HG03378 (cell line): ENCODE measurements around the gene SORCS2.

ENCODE experiments used
- ATAC-seq: cut with Tn5 transposase; IDR thresholded peaks from one replicate; pipeline ENCODE4 v1.9.1; 2021; ENCODE audit warnings: mild to moderate bottlenecking, moderate library complexity; ENCODE audit not compliant: unreplicated experiment

SORCS2 gene

DNA sequence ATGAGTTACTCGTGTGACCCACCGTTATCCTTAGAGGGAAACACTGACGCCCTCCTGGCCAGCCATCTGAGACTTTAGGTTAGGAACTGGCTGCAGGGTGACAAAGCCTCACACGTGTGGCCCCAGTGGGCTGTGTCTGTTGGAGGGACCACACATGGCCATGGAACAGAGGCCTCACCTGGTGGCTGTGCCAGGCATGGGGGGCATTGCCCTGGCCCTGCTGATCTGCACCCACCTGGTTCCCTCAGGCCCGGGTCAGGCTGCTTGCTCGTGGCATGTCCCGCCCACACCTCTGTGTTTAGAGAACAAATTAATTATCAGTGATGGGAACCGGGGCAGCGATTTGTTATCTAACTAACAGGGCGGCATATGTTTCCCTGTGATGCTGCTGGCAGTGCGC is 343.3 kb downstream of the SORCS2 start:
- no peak for ATAC-seq

DNA sequence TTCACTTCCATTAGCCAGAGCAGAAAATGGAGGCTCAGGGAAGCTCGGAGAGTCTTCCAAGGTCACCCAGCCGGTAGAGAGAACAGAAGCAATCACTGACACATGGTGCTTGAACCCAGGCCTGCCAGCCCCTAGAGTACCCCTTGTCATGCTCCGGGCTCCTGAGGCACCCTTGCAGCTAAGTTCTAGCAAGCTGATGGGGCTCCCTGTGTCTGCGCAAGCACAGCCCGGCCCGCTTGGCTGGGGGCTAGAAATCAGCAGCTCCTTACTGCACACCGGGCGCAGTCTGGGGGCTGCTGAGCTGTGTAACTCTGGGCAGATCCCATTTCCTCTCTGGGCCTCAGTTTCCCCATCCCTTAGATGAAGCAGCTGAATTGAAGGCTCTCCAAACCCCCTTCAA is 344.5 kb downstream of the SORCS2 start:
- ATAC-seq = no peak

DNA sequence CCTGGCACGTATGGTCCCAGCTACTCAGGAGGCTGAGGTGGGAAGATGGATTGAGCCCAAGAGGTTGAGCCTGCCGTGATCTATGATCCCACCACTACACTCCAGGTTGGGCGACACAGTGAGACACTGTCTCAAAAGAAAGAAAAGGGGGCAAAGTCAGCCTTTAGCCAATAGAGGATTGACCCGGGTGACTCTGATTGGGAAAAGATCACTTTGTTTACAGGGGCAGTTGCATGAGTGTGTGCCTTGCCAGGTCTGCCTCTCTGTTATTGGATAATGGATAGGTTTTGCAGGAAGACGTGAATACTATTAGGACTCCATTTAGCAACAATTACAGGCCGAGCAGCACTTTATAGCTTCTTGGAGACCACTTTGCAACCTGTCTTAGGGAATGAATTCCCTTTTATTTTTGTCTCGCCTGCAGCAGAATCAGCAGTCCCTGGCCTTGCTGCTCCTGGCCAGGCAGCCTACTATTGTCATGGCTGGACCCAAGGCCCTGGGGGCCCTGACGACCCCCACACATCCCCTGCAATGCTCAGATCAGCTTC is 345.6 kb downstream of the SORCS2 start:
- no peak for ATAC-seq

DNA sequence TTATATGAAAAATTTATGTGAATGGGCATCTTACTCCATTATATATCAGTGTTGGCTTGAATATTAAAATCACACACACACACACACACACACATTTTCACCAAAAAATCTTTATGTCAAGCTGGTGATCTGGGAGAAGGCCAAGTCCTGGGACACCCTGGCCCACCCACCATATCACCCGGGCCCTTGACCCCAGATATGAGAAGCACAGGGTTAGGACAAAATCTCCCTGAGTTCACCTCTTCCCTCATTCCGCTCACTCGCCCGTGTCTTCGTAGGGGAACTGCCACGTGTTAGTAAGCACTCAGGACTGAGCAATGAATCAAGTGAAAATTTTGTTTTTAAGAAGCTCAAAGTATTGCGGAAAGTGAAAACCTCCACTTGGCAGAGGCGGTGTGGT is 346.2 kb downstream of the SORCS2 start:
- ATAC-seq = no peak

DNA sequence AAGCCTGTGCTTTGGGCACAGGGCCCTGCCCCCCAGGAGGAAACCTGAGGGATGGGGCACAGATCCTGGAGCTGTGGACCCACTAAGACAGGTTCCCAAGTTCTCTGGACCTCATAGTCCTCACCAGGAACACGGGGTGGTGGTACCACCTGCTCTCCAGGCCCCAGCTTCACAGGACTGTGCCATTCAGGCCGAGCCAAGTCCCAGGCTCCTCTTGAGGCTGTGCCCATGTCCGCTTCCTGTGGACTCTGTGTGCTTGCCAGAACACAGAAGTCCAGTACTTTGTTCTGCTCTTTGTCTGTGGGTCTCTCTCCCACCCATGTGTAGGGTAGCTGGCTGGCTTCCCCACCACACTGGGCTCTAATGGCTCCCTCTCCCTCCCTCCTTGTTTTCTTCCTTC is 346.8 kb downstream of the SORCS2 start:
- ATAC-seq = no peak

DNA sequence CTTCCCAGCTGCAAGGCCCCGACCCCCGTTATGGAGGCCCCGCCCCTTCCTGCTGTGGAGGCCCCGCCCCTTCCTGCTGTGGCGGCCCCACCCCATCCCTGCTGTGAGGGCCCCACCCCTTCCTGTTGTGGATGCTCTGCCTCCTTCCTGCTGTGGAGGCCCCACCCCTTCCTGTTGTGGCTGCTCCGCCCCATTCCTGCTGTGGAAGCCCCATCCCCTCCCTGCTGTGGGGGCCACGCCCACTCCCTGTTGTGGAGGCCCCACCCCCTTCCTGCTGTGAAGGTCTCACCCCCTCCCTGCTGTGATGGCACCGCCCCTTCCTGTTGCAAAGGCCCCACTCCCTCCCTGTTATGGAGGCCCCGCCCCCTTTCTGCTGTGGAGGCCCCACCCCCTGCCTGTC is 347.3 kb downstream of the SORCS2 start:
- no peak for ATAC-seq

DNA sequence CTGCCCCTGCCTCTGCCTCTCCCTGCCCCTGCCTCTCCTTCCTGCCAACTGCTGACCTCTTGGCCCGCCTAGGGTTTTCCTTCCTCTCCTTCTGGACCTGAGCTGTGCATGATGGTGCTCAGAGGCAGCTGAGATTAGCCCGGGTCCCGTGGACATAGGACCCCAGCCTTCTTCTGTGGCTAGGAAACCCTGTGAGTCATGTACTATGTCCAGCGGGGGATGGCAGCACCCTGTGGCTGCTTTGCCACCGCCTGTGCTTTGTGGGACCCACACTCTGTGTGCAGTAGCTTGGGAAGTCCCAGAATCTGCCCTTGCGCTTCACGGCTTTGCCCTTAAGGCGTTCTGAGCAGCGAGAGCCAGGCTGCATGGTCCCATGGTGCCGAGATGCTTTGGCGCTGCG is 347.9 kb downstream of the SORCS2 start:
- ATAC-seq = no peak

DNA sequence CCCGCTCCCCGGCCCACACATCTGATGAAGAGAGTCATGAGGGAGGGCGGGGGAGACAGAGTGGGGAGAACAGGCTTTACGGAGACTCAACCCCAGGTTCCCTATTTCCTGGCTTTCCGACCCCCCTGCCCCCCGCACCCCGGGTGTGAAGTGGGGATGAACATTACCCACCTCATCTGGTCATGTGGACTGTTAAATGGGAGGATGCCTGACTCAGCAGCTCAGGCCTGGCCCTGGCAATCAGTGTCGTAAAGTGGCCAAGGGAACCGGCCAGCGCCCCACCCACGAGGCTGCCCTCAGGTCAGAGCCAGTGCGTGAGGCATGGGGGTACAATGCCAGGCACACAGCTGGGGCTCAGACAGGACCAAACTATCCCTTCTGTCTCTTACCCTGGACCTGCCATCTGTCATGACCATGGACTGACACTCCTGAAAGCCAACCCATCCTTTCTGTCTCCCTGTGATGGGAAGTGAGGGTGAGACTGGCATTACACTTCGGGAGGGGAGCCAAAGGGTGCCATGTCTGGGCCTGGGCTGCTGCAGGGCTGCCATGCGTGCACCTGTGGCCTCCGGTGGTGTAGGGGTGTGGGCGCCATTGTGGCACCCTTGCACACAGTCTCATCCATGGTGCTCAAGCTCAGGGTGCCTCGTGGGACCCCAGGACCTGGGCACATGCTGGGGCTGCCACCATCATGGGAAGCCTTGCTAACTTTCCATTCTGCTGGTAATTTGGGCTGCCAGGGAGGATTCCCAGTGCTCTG is 348.5 kb downstream of the SORCS2 start:
- no peak for ATAC-seq

DNA sequence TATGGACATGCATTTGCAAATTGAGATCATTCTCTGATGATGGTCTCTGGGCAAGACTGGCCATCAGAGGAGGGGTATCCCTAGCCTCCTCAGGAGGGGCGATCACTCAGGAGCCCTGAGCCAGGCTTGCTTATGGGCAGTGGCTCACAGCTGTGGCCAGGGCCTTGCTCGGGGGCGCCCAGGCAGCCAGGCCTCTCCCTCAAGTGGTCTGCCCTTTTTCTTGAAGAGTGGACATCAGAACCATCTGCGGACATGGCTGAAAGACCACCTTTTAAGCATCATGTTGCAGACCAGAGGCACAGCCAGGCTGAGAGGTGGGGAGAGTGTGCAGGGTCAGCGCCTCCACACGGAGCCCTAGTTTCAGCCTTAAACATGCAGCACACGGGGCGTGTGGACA is 349.1 kb downstream of the SORCS2 start:
- ATAC-seq = no peak

DNA sequence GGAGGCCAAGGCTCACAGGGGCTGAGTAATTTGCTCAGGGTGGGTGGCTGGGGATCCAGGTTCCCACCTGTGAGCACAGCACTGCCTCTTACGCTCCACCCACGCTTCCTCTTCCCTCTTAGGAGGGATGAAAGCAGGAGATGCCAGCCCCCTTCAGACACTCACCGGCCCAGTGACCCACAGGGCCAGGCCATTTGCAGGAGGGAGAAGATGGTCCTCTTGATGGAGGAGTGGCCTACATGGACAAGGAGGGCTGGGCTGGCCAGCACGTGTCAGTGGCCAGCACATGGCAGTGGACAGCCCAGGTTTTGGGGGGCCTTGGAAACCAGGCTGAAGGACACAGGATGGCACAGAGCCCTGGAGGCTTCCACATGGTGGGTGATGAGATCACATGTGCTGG is 350.4 kb downstream of the SORCS2 start:
- no peak for ATAC-seq

DNA sequence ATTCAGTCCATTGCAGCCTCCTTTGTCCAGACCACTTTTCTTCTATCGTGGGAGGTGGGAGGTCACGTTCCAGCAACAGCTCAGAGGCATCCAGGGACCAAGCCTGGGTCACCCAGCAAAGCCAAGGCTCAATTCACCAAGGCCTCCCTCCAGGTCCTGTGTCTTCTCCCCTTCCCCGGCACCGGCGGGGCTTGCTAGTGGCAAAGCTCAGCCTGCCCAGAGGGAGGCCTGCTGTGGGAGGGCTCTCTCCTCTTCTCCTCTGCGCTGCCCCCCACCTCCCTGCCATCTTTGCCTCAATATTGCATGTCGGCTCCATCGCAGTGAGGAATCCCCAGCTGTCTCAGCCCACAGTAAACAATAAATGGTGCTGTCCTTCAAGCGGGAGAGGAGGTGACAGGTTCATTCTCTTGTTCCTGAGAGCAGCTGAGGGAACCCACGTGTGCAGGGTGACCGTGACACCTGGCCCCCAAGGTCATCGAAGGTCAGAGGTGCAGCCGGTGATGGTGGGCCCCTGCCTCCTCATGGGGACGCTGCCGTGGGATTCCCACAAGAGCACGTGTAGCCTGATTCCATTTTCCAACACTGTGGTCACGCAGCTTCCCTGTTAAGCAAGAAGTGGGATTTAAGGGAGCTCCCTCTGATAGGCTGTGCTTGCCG is 353.9 kb downstream of the SORCS2 start:
- ATAC-seq = no peak

DNA sequence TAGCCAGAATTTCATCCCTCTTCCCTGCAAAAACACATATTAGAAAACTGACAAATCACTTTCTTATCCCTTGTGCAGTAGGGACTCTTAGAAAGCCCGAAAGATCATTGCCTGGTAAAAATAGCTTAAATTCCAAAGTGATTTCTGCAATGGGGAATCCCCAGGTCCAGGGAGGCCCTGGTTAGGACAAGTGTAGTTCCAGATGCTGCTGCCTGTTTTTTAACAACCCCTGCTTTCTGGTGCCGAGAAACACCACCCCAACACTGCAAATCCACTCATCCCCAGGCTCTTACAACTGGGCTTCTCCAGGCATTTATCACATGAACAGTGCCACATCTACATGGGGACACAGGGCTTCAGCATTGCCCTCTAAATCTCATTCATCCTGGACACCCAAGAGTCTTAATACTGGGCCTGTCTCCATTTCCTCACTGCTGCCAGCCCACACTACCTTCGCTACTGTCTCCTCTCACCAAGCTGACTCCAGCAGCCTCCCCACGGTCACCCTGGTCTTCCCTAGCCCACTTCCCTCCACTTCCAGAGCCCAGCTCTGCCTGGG is 354.6 kb downstream of the SORCS2 start:
- no peak for ATAC-seq

DNA sequence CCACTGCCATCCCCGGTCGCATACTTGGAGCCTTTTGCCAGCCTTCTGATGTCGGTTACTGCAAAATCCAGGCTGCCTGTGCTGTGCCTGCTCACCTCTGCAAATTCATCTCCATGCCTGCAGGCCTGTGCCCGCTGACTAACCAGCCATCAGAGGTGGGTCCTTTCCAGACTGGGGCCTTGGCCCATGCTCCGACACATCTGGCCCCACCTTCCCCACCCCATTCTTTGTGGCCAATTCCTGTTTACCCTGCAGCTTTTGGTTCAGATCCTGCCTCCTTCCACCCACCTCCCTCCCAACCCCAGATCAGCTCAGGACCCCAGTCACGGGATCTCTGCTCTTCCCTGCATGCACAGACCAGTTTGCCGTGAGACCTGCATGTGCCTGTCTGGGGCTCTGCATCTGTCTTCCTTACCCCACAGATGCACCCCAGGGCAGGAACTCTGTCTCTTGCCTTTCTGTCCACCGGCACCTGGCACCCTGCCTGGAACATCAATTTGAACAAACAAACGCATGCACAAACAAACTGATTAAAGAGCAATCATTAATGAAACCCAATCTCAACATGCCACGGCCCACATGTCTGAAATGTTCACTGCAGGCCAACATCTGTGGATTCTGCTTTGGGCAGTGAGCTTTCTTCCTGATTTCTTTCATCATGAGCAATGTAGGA is 355.2 kb downstream of the SORCS2 start:
- ATAC-seq = no peak

DNA sequence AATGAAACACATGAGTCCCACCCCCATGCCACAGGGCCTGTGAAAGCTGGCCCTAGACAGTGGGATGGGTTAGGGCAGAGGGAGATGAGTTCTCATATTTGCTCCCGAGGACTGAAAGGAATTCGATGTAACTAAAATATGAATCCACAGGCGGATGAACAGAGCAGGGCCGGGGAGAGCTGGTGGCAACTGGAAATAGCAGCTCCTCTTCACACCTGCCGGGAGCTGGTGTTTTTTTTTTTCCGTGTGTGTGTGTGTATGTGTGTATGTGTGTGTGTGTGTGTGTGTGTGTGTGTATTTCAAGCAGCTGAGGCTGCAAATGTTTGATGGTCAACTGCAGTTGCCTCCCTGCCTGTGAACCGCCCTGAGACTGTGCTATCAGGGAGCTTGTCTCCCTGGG is 357.5 kb downstream of the SORCS2 start:
- ATAC-seq = no peak

DNA sequence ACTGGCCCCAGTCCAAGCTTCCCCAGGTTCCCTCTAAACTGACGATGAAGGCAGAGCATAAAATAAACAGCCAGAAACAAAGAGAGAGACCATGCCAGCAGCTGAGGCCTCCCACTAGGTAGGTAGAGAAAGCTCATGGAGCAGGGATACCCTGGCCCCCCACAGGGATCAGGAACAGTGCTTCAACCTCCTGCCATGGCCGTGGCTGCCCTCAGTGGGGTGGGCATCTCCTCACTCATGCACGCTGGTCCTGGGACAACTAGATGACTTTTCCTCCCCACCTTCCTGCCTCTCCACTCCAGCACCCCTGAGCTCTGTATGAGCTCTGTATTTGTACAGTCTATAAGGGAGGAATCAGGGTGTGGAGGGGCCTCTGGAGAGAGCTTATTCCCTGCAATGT is 360.1 kb downstream of the SORCS2 start:
- no peak for ATAC-seq

DNA sequence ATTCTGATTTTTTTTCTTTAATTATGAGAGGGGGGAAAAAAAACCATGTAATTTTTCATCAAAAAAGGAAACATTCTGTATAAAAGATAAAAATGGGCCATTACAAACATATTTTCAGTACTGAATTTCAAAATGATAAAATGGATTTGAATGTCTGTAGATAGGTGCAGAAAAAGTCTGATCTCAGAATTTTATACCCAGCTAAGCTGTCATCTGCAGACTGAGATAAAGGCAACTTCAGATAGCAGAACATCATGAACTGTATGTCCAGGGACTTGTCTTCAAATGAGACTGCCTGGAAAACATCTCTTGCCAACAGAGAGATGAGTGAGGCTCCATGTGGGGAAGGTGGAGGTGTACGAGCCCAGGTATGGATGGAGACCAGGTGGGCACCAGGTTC is 360.9 kb downstream of the SORCS2 start:
- no peak for ATAC-seq

DNA sequence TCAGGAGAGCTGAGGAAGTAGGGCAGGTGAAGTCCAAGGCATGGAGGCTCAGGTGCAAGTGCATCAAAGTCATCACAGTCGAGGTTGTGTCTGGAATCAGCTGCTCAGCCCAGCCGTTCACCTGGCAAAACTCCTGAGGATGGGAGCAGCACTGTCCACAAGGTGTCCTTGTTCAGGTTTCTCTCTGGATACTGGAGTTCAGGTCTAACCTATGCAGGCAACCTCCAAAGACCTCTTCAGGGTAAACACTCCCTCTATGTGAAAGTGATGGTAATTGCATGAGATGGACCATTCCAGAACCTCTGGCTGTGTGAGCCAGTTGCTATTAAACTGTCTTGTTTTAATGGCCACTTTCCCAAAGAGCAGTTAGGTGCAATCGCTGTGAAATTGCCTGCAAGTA is 362.6 kb downstream of the SORCS2 start:
- ATAC-seq = no peak

DNA sequence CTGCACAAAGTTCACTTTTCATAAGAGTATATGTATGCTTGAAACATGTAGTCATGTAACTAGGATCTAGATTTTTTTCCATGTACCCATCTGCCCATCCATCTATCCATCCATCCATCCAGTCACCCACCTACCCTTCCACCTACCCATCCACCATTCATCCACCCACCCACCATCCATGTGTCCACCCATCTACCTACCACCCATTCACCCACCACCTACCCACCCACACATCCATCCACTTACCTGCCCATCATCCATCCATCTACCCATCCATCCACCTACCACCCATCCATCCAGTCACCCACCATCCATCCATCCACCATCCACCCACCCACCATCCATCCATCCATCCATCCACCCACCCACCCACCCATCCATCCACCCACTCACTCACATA is 364.2 kb downstream of the SORCS2 start:
- no peak for ATAC-seq

DNA sequence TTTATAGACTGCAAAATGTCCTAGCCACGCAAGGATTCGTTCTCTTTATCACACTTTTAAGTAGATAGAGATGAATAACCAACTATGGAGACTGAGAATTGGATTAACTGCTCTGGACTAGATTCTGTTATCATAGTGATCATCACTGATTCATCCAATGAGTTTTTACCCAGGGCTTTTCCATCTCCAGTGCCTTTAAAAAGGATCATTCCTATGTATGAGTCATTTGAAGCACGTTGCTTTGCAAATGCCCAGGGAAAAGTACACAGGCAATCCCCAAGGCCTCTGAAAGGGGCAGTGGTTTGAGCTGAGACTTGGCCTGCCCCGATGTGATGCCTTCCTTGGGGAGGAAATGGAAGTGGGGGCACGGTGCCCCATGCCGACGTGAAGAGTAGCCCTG is 365.1 kb downstream of the SORCS2 start:
- ATAC-seq = no peak

DNA sequence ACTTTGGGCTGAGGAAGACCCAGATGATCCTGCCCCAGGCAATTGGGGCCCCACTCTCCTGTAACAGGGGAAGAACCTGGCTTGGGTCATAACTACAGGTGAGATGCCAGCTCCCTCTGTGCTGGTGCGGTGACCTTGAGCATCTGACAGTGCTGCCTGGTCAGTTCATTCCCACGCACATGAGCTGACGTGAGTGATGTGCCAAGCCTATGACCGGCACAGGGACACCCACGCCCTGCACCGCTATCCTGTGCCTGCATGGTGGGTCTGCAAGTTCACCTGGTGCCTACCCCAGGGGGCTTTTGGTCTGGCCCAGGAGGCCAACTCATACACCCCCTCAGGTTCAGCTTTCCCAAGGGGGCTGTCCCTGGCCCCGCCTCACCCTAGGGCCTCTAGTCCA is 366.1 kb downstream of the SORCS2 start:
- ATAC-seq = no peak

DNA sequence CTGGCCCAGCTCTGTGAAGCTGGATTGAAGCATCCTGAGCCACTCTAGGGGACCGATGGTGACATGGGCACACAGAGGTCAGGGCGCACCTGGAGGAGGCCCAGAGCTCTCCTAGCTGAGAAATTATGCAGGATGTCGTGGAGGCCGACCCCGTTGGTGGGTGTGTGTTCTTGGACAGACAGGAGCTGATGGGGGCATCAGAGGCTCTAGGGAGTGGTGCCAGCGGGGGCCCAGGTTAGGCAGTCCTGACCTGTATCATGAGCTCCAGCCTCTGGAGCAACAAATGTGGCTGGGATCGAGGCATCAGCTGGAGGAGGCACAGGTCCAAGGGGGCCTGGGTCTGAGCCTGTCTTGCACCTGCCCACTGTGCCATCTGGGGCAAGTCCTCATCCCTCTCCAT is 367.0 kb downstream of the SORCS2 start:
- ATAC-seq = no peak
